Measurements from ENCODE around the gene WDFY3. TPM values are rescaled to one million over a fixed set of nuclear protein-coding genes. Genes with fewer than 3 reads are reported as not detected.

WDFY3 gene
- total RNA-seq, 1 donor from 2014 or later, result 89.5 TPM

GRCh38 chr4:84697159-84697558 lies 269.3 kb downstream of the WDFY3 start:
- Mint-ChIP-seq H3K4me3 (ENCODE audit: unreplicated experiment) (no peak overlapping the region), H3K9me3 (ENCODE audit: unreplicated experiment) (no peaks in the 10 kb centered on the region), H3K36me3 (ENCODE audit: low read depth, unreplicated experiment) (peaks cover 16% of the 10 kb centered on the region), H3K4me1 (ENCODE audit: low read depth, unreplicated experiment) (peaks cover 3% of the 10 kb centered on the region), H3K27me3 (ENCODE audit: low read depth, unreplicated experiment) (no peaks in the 10 kb centered on the region), H3K27ac (ENCODE audit: unreplicated experiment) (no peak overlapping the region)
- no peak for TF ChIP-seq CTCF (IDR thresholded peaks at IDR 0.05; ENCODE audit: insufficient read depth, low read depth, low read length)
- no peak for TF ChIP-seq EZH2 (IDR thresholded peaks at IDR 0.05; ENCODE audit: insufficient read depth, low read length)
- peaks cover 32% of the 10 kb centered on the region for H3K36me3 ChIP-seq (ENCODE audit: insufficient read depth, low read length)
- DNase-seq (ENCODE audit: low read depth) (no peak), FAIRE-seq (no peak)
- no peak overlapping the region for H2AFZ ChIP-seq (ENCODE audit: low read depth, low read length)
- no peaks in the 10 kb centered on the region for H3K9me3 ChIP-seq (ENCODE audit: insufficient read depth, low read depth, low read length)
- H3K9ac ChIP-seq (ENCODE audit: low read length), result no peak overlapping the region
- no peak overlapping the region for H3K4me3 ChIP-seq (ENCODE audit: insufficient read depth, low read depth, low read length)
- no peak overlapping the region for H3K4me2 ChIP-seq (ENCODE audit: low read length)
- H3K27me3 ChIP-seq (ENCODE audit: insufficient read depth, low read length), result no peaks in the 10 kb centered on the region
- H3K4me1 ChIP-seq (ENCODE audit: insufficient read depth, low read length), result peaks cover 2% of the 10 kb centered on the region
- H3K27ac ChIP-seq (ENCODE audit: low read depth, low read length), result no peak overlapping the region
- H4K20me1 ChIP-seq (ENCODE audit: insufficient read depth, low read length), result no peaks in the 10 kb centered on the region
- no peaks in the 10 kb centered on the region for H3K79me2 ChIP-seq (ENCODE audit: insufficient read depth, low read length)

GRCh38 chr4:84691800-84692199 lies 274.7 kb downstream of the WDFY3 start:
- TF ChIP-seq EZH2 (IDR thresholded peaks at IDR 0.05; ENCODE audit: insufficient read depth, low read length), result no peak
- TF ChIP-seq CTCF (IDR thresholded peaks at IDR 0.05; ENCODE audit: insufficient read depth, low read depth, low read length), result no peak
- no peaks in the 10 kb centered on the region for H3K9me3 Mint-ChIP-seq (ENCODE audit: unreplicated experiment)
- Histone ChIP-seq H3K36me3 (ENCODE audit: insufficient read depth, low read length) (peaks cover 21% of the 10 kb centered on the region), H3K9ac (ENCODE audit: low read length) (peak overlapping the region; percentile 22), H3K79me2 (ENCODE audit: insufficient read depth, low read length) (no peaks in the 10 kb centered on the region), H3K4me2 (ENCODE audit: low read length) (peak overlapping the region; percentile 79), H3K4me3 (ENCODE audit: insufficient read depth, low read depth, low read length) (peak overlapping the region; percentile 16), H3K27me3 (ENCODE audit: insufficient read depth, low read length) (no peaks in the 10 kb centered on the region), H3K27ac (ENCODE audit: low read depth, low read length) (peak overlapping the region; percentile 62), H4K20me1 (ENCODE audit: insufficient read depth, low read length) (no peaks in the 10 kb centered on the region), H3K4me1 (ENCODE audit: insufficient read depth, low read length) (peaks cover 32% of the 10 kb centered on the region), H2AFZ (ENCODE audit: low read depth, low read length) (no peak overlapping the region), H3K9me3 (ENCODE audit: insufficient read depth, low read depth, low read length) (no peaks in the 10 kb centered on the region)
- H3K27me3 Mint-ChIP-seq (ENCODE audit: low read depth, unreplicated experiment), result no peaks in the 10 kb centered on the region
- no peak overlapping the region for H3K4me3 Mint-ChIP-seq (ENCODE audit: unreplicated experiment)
- FAIRE-seq, result no peak
- H3K4me1 Mint-ChIP-seq (ENCODE audit: low read depth, unreplicated experiment), result peaks cover 35% of the 10 kb centered on the region
- H3K27ac Mint-ChIP-seq (ENCODE audit: unreplicated experiment), result peak overlapping the region; percentile 92
- peaks cover 17% of the 10 kb centered on the region for H3K36me3 Mint-ChIP-seq (ENCODE audit: low read depth, unreplicated experiment)
- no peak for DNase-seq (ENCODE audit: low read depth)

- peak; percentile 97 for DNase-seq (ENCODE audit: low read depth)
- Histone ChIP-seq H3K9ac (ENCODE audit: low read length) (peak overlapping the region; percentile 28), H4K20me1 (ENCODE audit: insufficient read depth, low read length) (no peaks in the 10 kb centered on the region), H3K27me3 (ENCODE audit: insufficient read depth, low read length) (no peaks in the 10 kb centered on the region), H3K4me3 (ENCODE audit: insufficient read depth, low read depth, low read length) (peak overlapping the region; percentile 41), H3K4me1 (ENCODE audit: insufficient read depth, low read length) (peaks cover 32% of the 10 kb centered on the region), H3K36me3 (ENCODE audit: insufficient read depth, low read length) (peaks cover 21% of the 10 kb centered on the region), H3K27ac (ENCODE audit: low read depth, low read length) (peak overlapping the region; percentile 73), H3K9me3 (ENCODE audit: insufficient read depth, low read depth, low read length) (no peaks in the 10 kb centered on the region), H3K4me2 (ENCODE audit: low read length) (peak overlapping the region; percentile 79), H3K79me2 (ENCODE audit: insufficient read depth, low read length) (no peaks in the 10 kb centered on the region), H2AFZ (ENCODE audit: low read depth, low read length) (no peak overlapping the region)
- peak overlapping the region; percentile 62 for H3K4me3 Mint-ChIP-seq (ENCODE audit: unreplicated experiment)
- no peak for TF ChIP-seq CTCF (IDR thresholded peaks at IDR 0.05; ENCODE audit: insufficient read depth, low read depth, low read length)
- TF ChIP-seq EZH2 (IDR thresholded peaks at IDR 0.05; ENCODE audit: insufficient read depth, low read length), result no peak
- H3K27me3 Mint-ChIP-seq (ENCODE audit: low read depth, unreplicated experiment), result no peaks in the 10 kb centered on the region
- FAIRE-seq, result peak; percentile 96
- no peaks in the 10 kb centered on the region for H3K9me3 Mint-ChIP-seq (ENCODE audit: unreplicated experiment)
- peak overlapping the region; percentile 78 for H3K27ac Mint-ChIP-seq (ENCODE audit: unreplicated experiment)
- H3K36me3 Mint-ChIP-seq (ENCODE audit: low read depth, unreplicated experiment), result peaks cover 23% of the 10 kb centered on the region
- peaks cover 35% of the 10 kb centered on the region for H3K4me1 Mint-ChIP-seq (ENCODE audit: low read depth, unreplicated experiment)
Observed at GRCh38 chr4:84691170-84691691, 275.3 kb downstream of the WDFY3 start.
